OCI-LY7 (cell line): Measurements from ENCODE around the gene NEDD9. TPM values are rescaled to one million over a fixed set of nuclear protein-coding genes. Genes with fewer than 3 reads are reported as not detected.

Source experiments
- BruUV-seq: library from RNA; stranded (reverse); fragments of 400-500 nt; replicated peaks from 2 replicates; lab custom pipeline; 2021; lab: Mats Ljungman, UMichigan
- CTCF ChIA-PET: fragments of 300-600 bp; sonication (Branson Sonifier 250); formaldehyde crosslinking; loops from one replicate; lab custom pipeline; 2022; ENCODE audit warnings: antibody characterized with exemption; ENCODE audit not compliant: unreplicated experiment; lab: Charles Lee
- POLR2A ChIA-PET: fragments of 300-600 bp; sonication (Branson Sonifier 250); formaldehyde crosslinking; loops from one replicate; lab custom pipeline; 2022; ENCODE audit warnings: antibody characterized with exemption; lab: Charles Lee
- DNase-seq: peaks from one replicate; pipeline ENCODE4 v3.0.0-alpha.2; 2015; ENCODE audit warnings: low spot score
- H2AFZ ChIP-seq: fragments of 200-600 bp; sonication (generic), shearing (Covaris generic); 2 replicates; pipeline ENCODE4 v1.6.1; 2014; ENCODE audit warnings: mild to moderate bottlenecking, antibody characterized with exemption, low read length, moderate library complexity
- H3K27ac ChIP-seq: fragments of 200-600 bp; sonication (generic); 2 replicates; pipeline ENCODE4 v1.5.1; 2014; ENCODE audit warnings: mixed run types, low read depth, mild to moderate bottlenecking, moderate library complexity, low read length, inconsistent platforms; ENCODE audit not compliant: poor library complexity, severe bottlenecking
- H3K36me3 ChIP-seq: fragments of 200-600 bp; sonication (generic); 2 replicates; pipeline ENCODE4 v1.6.1; 2014; ENCODE audit warnings: mild to moderate bottlenecking, antibody characterized with exemption, low read length, moderate library complexity, mixed read lengths; ENCODE audit not compliant: insufficient read depth
- H3K4me1 ChIP-seq: fragments of 200-600 bp; sonication (generic); 2 replicates; pipeline ENCODE4 v1.5.1; 2014; ENCODE audit warnings: mild to moderate bottlenecking, low read length; ENCODE audit not compliant: insufficient read depth, poor library complexity, severe bottlenecking
- H3K4me2 ChIP-seq: fragments of 200-600 bp; sonication (generic); 2 replicates; pipeline ENCODE4 v1.6.1; 2014; ENCODE audit warnings: mild to moderate bottlenecking, low read length
- H3K4me3 ChIP-seq: fragments of 200-600 bp; sonication (generic); 2 replicates; pipeline ENCODE4 v1.5.1; 2014; ENCODE audit warnings: mild to moderate bottlenecking, low read depth, low read length; ENCODE audit not compliant: poor library complexity, severe bottlenecking
- H3K79me2 ChIP-seq: fragments of 200-600 bp; sonication (generic); 2 replicates; pipeline ENCODE4 v1.6.1; 2016; ENCODE audit warnings: low read depth, mild to moderate bottlenecking, low read length, moderate library complexity, mixed read lengths; ENCODE audit not compliant: insufficient read depth
- H3K9me2 ChIP-seq: fragments of 200-600 bp; sonication (generic); 2 replicates; pipeline ENCODE4 v1.6.1; 2016; ENCODE audit warnings: mild to moderate bottlenecking, low read length, mixed read lengths; ENCODE audit not compliant: insufficient read depth
- H3K9me3 ChIP-seq: fragments of 200-600 bp; sonication (generic); 2 replicates; pipeline ENCODE4 v1.6.1; 2014; ENCODE audit warnings: mild to moderate bottlenecking, mixed run types, low read length, mixed read lengths
- H4K20me1 ChIP-seq: fragments of 200-600 bp; sonication (generic); 2 replicates; pipeline ENCODE4 v1.6.1; 2014; ENCODE audit warnings: mild to moderate bottlenecking, antibody characterized with exemption, low read length, moderate library complexity, mixed read lengths; ENCODE audit not compliant: insufficient read depth
- CTCF ChIP-seq: fragments of 200-600 bp; sonication (generic); conservative IDR thresholded peaks from 2 replicates; pipeline ENCODE4 v1.5.1; 2014; ENCODE audit warnings: mild to moderate bottlenecking, antibody characterized with exemption, low read length, moderate library complexity, mixed read lengths
- EZH2phosphoT487 ChIP-seq: fragments of 200-600 bp; sonication (generic); IDR thresholded peaks from 2 replicates; pipeline ENCODE4 v1.6.1; 2018; ENCODE audit warnings: low read depth, borderline replicate concordance, mild to moderate bottlenecking, mixed run types, antibody characterized with exemption, low read length, moderate library complexity, mixed read lengths
- intact Hi-C: fragments of 100-400 bp; cut with micrococcal nuclease; formaldehyde crosslinking; loops from one replicate; pipeline ENCODE4 v1.10.0; 2022; ENCODE audit not compliant: unreplicated experiment
- total RNA-seq, 2 experiments: library from RNA; depleted of rRNA in 1 of 2; stranded (reverse); fragments of >200 nt in 1 of 2; shearing (Covaris generic) in 1 of 2; gene quantifications; 2 replicates each; pipeline ENCODE4 v1.2.3, GENCODE V29; 2014 to 2022

Gene NEDD9
- total RNA-seq, 2 experiments from 2014 or later, result 13.0 to 41.6 TPM

GRCh38 chr6:11268978-11269377 lies 36.5 kb upstream of the NEDD9 start:
- Histone ChIP-seq H3K79me2 (no peaks in the 10 kb centered on the region), H3K9me2 (no peaks in the 10 kb centered on the region), H3K4me1 (no peaks in the 10 kb centered on the region), H3K4me3 (no peak overlapping the region), H3K9me3 (no peaks in the 10 kb centered on the region), H3K27ac (no peak overlapping the region), H3K4me2 (no peak overlapping the region), H4K20me1 (no peaks in the 10 kb centered on the region), H2AFZ (no peak overlapping the region), H3K36me3 (no peaks in the 10 kb centered on the region)
- TF ChIP-seq EZH2phosphoT487 (no peak), CTCF (no peak)
- POLR2A ChIA-PET, result no interaction called here
- intact Hi-C loops, result no loop called here
- no TSS peak for BruUV-seq
- CTCF ChIA-PET, result no interaction called here
- no peak for DNase-seq

GRCh38 chr6:11266926-11267325 lies 34.5 kb upstream of the NEDD9 start:
- no peaks in the 10 kb centered on the region for H3K79me2 ChIP-seq
- no peak overlapping the region for H2AFZ ChIP-seq
- no peaks in the 10 kb centered on the region for H4K20me1 ChIP-seq
- CTCF ChIA-PET, result no interaction called here
- H3K27ac ChIP-seq, result no peak overlapping the region
- no peak for TF ChIP-seq CTCF
- TF ChIP-seq EZH2phosphoT487, result no peak
- H3K36me3 ChIP-seq, result no peaks in the 10 kb centered on the region
- intact Hi-C loops, result no loop called here
- no peak overlapping the region for H3K4me3 ChIP-seq
- POLR2A ChIA-PET, result no interaction called here
- no TSS peak for BruUV-seq
- no peak for DNase-seq
- no peaks in the 10 kb centered on the region for H3K9me2 ChIP-seq
- H3K4me2 ChIP-seq, result no peak overlapping the region
- no peaks in the 10 kb centered on the region for H3K4me1 ChIP-seq
- no peaks in the 10 kb centered on the region for H3K9me3 ChIP-seq

GRCh38 chr6:11265932-11266331 lies 33.5 kb upstream of the NEDD9 start:
- H3K4me2 ChIP-seq, result no peak overlapping the region
- no peaks in the 10 kb centered on the region for H3K79me2 ChIP-seq
- no peak for DNase-seq
- H3K27ac ChIP-seq, result no peak overlapping the region
- CTCF ChIA-PET, result no interaction called here
- POLR2A ChIA-PET, result no interaction called here
- no peaks in the 10 kb centered on the region for H4K20me1 ChIP-seq
- no TSS peak for BruUV-seq
- no peaks in the 10 kb centered on the region for H3K4me1 ChIP-seq
- TF ChIP-seq CTCF (no peak), EZH2phosphoT487 (no peak)
- H3K9me3 ChIP-seq, result no peaks in the 10 kb centered on the region
- no peak overlapping the region for H2AFZ ChIP-seq
- H3K36me3 ChIP-seq, result no peaks in the 10 kb centered on the region
- intact Hi-C loops, result no loop called here
- no peaks in the 10 kb centered on the region for H3K9me2 ChIP-seq
- H3K4me3 ChIP-seq, result no peak overlapping the region
